ENCODE results near the gene PLCG2.
"Not testable (repeated sequence)": the region's sequence is repeated elsewhere in the genome, so short reads cannot be mapped to it uniquely, and the experiment has no call there.

Gene PLCG2

DNA sequence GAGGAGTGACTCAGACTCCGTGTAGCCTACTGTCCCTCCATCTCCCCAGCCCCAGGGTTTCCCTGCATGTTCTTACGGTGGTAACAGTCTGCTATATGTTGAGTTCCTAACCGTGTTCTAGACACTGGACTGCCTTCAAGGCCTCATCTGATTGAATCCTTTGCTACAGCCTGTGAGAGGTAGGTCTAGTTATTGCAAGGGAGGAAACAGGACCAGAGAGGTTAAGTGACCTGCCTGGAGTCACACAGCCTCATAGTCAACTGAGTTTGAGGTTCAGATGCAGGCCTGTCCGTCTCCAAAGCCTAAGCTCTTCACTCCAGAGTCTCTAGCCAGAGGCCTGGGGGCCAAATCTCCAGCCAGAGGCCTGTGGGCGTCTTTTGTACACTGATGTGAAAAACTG, 134.1 kb downstream of the PLCG2 start:
- DNase-seq (ENCODE audit: low read depth): no peak

DNA sequence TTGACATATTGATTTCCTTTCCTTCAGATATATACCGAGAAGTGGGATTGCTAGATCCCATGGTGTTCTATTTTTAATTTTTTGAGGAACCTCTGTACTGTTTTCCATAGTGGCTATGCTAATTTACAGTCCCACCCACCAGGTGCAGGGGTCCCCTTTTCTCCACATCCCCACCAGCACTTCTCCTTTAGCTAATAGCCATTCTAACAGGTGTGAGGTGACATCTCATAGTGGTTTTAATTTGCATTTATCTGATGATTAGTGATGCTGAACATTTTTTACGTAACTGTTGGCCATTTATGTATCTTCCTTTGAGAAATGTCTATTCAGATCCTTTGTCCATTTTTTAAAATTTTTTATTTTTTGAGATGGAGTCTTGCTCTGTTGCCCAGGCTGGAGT, 138.3 kb downstream of the PLCG2 start:
- no peak for DNase-seq (ENCODE audit: low read depth)

GRCh38 chr16:81918927-81919326, 139.8 kb downstream of the PLCG2 start:
- no peak for DNase-seq (ENCODE audit: low read depth)

GRCh38 chr16:81920498-81920897, 141.4 kb downstream of the PLCG2 start:
- no peak for DNase-seq (ENCODE audit: low read depth)

DNA sequence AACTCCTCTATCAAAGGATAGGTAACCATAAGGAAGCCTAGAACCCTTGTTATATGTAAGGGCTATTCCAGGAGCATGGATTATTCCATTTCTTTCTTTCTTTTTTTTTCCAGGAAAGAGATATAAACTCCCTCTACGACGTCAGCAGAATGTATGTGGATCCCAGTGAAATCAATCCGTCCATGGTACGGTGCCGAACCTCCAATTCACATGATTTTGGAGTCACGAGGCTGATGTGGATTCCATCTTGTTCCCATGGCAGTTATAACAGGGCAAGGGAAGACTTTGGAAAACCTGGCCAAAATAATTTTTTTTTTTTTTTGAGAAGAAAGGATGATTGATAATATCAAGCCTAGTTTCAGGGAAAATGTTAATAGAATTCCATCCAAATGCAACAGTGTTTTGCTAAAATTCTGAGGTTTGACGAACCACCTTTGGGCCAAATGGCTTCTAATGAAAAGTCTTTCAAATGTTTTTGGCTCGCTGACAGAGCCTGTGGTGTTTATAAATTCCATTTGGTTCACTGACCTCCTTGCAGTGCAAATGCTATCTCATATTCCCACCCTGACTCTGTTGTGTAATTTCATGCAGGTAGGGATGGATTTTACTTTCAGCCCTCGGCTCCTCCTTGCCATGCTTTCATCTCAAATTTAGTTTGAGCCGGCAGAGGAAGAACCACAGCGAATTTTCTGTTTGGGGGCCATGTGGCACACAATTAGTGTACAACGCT, 142.2 kb downstream of the PLCG2 start:
- no peak for DNase-seq (ENCODE audit: low read depth)

GRCh38 chr16:81921843-81922584, 142.9 kb downstream of the PLCG2 start:
- no peak for DNase-seq (ENCODE audit: low read depth)

GRCh38 chr16:81923296-81923695, 144.2 kb downstream of the PLCG2 start:
- DNase-seq (ENCODE audit: low read depth): no peak

- no peak for DNase-seq (ENCODE audit: low read depth)
These were observed 145.9 kb downstream of the PLCG2 start for GRCh38 chr16:81925016-81925415.

DNA sequence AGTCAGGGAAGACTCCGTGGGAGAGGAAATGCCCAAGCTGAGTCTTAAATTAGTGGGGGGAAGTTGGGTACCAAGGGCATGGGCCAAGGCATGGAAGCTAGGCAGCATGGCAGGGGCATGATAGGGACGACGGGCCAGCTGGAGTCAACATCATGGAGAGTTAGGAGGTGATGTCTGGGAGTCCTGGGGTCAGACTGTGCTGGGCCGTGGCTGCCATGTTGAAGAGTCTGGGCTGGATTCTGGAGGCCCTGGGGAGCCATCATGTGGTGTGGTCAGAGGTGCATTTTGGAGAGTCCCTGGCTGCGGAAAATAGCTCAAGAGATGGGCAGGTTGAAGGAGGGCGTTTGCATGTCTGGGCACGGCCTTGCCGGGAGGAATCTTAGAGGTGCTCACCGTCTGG, 146.9 kb downstream of the PLCG2 start:
- DNase-seq (ENCODE audit: low read depth): no peak

- no peak for DNase-seq (ENCODE audit: low read depth)
These were observed 148.6 kb downstream of the PLCG2 start for GRCh38 chr16:81927561-81928185.

DNA sequence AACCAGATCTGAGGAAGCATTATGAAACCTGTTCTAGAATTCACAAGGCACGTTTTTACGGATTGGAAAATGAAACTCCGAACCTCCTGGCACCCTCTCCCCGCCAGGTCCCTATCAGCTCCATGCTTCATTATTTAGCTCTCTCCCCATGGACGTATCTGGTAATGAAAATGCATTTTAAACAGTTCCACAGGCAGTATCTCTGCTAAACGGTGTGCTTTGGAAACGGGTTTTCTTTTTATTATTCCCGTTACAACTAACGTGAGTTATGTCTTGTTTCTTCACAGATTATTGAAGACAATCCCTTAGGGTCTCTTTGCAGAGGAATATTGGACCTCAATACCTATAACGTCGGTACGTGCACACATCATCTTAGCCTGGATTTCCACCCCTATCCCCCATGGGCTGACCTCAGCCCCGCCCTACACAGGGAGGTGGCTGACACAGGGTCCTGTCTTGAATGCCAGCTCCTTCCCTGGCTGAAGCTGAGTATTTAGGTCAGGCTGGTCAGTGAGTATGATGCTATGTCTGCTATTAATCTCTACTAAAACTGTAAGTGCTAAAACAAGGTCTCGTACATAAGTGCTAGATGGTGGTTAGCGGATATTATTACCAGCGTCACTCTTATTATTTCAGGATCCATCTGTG, 149.3 kb downstream of the PLCG2 start:
- DNase-seq (ENCODE audit: low read depth): no peak

- no peak for DNase-seq (ENCODE audit: low read depth)
These were observed 149.9 kb downstream of the PLCG2 start for GRCh38 chr16:81928975-81929374.

- DNase-seq (ENCODE audit: low read depth): no peak
These were observed 150.8 kb downstream of the PLCG2 start for GRCh38 chr16:81929841-81930240.

GRCh38 chr16:81931927-81932326, 152.8 kb downstream of the PLCG2 start:
- DNase-seq (ENCODE audit: low read depth): no peak

- DNase-seq (ENCODE audit: low read depth): no peak
These were observed 153.6 kb downstream of the PLCG2 start for GRCh38 chr16:81932668-81933067.

GRCh38 chr16:81933361-81933760, 154.3 kb downstream of the PLCG2 start:
- no peak for DNase-seq (ENCODE audit: low read depth)

- not testable (repeated sequence) for DNase-seq (ENCODE audit: low read depth)
These were observed 155.6 kb downstream of the PLCG2 start for GRCh38 chr16:81934711-81935110.

GRCh38 chr16:81936209-81937000, 157.3 kb downstream of the PLCG2 start:
- DNase-seq (ENCODE audit: low read depth): no peak

GRCh38 chr16:81937305-81938038, 158.4 kb downstream of the PLCG2 start:
- DNase-seq (ENCODE audit: low read depth): no peak

GRCh38 chr16:81938326-81939163, 159.5 kb downstream of the PLCG2 start:
- DNase-seq (ENCODE audit: low read depth): no peak

Measured in stimulated activated CD8-positive, alpha-beta memory T cell treated with anti-CD3 and anti-CD28 coated beads, Interleukin-12 subunit alpha, Interleukin-12 subunit beta, amount 100 ng/mL, for 4 hours (primary cell).